ENCODE data around the gene TMEFF1. TPM values are rescaled to one million over a fixed set of nuclear protein-coding genes. Genes with fewer than 3 reads are reported as not detected.
"Not testable (repeated sequence)": the region's sequence is repeated elsewhere in the genome, so short reads cannot be mapped to it uniquely, and the experiment has no call there.

Gene TMEFF1
- total RNA-seq, 4 donors from 2014 or later = 2.0 to 10.4 (median 4.8) TPM

DNA sequence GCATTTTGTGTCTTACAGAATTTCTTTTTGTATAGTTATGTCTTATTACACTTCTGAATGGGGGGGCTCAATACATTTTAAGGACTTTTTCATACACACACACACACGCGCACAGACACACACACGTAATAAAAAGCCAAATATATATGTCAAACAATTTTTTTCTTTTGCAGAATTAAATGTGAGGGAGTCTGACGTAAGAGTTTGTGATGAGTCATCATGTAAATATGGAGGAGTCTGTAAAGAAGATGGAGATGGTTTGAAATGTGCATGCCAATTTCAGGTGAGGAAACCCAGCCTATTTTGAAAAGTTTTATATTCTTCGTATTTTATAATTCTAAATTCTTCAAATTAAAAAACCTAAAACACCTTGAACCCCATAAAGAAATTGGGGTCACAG, 25.6 kb downstream of the TMEFF1 start:
- Histone ChIP-seq H3K9me3 (no peaks in the 10 kb centered on the region), H3K4me1 (no peaks in the 10 kb centered on the region), H3K36me3 (no peaks in the 10 kb centered on the region), H3K4me3 (replicated peaks in 1 of 3) (no peak overlapping the region), H3K27me3 (no peaks in the 10 kb centered on the region), H3K27ac (no peak overlapping the region)
- no peak for TF ChIP-seq POLR2A (IDR thresholded peaks at IDR 0.05)
- TF ChIP-seq, protein P1, sequence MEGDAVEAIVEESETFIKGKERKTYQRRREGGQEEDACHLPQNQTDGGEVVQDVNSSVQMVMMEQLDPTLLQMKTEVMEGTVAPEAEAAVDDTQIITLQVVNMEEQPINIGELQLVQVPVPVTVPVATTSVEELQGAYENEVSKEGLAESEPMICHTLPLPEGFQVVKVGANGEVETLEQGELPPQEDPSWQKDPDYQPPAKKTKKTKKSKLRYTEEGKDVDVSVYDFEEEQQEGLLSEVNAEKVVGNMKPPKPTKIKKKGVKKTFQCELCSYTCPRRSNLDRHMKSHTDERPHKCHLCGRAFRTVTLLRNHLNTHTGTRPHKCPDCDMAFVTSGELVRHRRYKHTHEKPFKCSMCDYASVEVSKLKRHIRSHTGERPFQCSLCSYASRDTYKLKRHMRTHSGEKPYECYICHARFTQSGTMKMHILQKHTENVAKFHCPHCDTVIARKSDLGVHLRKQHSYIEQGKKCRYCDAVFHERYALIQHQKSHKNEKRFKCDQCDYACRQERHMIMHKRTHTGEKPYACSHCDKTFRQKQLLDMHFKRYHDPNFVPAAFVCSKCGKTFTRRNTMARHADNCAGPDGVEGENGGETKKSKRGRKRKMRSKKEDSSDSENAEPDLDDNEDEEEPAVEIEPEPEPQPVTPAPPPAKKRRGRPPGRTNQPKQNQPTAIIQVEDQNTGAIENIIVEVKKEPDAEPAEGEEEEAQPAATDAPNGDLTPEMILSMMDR (IDR thresholded peaks at IDR 0.05) = no peak
- DNase-seq = no peak
- intact Hi-C loops (cut with DNase I) = no loop called here
- WGBS, 2 donors = 94 to 96% methylated on average over 5 of the region's 5 CpGs

DNA sequence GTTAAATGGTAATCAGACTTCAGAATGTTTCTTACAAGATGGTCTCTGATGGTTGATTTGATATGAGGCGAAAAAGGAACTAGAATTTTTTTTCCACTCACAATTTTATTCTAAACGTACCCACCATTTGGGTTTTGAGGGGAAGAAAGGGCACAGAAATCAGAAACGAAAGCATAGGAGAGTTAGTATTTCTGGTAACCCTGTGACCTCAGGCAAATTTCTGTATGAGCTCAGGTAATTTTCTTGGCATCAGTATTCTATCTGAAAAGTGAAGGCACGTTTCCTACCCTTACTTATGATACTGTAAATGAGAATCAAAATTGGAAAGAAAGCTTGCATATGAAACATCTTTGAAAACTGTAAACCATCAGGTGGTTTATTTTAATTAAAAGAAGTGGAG, 26.5 kb downstream of the TMEFF1 start:
- intact Hi-C loops (cut with DNase I) = no loop called here
- 90 to 91% methylated on average over 4 of the region's 4 CpGs for WGBS, 2 donors
- TF ChIP-seq, protein P1 (IDR thresholded peaks at IDR 0.05) = no peak
- no peak for TF ChIP-seq POLR2A (IDR thresholded peaks at IDR 0.05)

DNA sequence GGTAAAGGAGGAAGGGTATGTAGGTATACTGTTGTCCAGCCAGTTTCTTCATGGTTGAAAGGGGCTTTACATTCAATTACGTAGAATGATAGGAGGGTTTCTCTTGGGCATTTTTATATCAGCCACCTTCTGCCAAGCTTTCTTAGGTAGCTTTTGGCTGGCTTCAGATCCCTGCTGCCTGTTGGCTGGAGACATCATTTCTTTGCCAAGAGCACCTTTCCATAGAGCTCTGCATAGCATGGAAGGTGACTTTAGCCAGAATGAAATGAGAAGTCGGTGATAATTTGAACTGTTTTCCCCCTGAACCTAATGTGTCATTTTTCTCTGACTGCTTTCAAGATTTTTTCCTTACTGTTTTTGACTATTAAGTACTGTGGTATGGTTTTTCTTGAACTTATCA, 26.9 kb downstream of the TMEFF1 start:
- H3K27me3 ChIP-seq = no peaks in the 10 kb centered on the region
- intact Hi-C loops (cut with DNase I) = loop anchor here (10.0 kb wide), 1 partner anchor 95 kb away; no protein-coding TSS in a partner anchor
- 93 to 97% methylated on average over 2 of the region's 2 CpGs for WGBS, 2 donors
- no peaks in the 10 kb centered on the region for H3K9me3 ChIP-seq
- H3K36me3 ChIP-seq = no peaks in the 10 kb centered on the region
- H3K4me1 ChIP-seq = no peaks in the 10 kb centered on the region
- DNase-seq = no peak
- H3K4me3 ChIP-seq (replicated peaks in 1 of 3) = no peak overlapping the region
- no peak overlapping the region for H3K27ac ChIP-seq
- TF ChIP-seq POLR2A (IDR thresholded peaks at IDR 0.05) = no peak
- TF ChIP-seq, protein P1 (IDR thresholded peaks at IDR 0.05) = no peak

More for the DNA sequence above, 26.5 kb downstream of the TMEFF1 start:
- no peaks in the 10 kb centered on the region for H3K36me3 ChIP-seq
- H3K9me3 ChIP-seq = no peaks in the 10 kb centered on the region
- H3K4me1 ChIP-seq = no peaks in the 10 kb centered on the region
- no peak for DNase-seq
- H3K27ac ChIP-seq = no peak overlapping the region
- H3K4me3 ChIP-seq (replicated peaks in 1 of 3) = no peak overlapping the region
- H3K27me3 ChIP-seq = no peaks in the 10 kb centered on the region

DNA sequence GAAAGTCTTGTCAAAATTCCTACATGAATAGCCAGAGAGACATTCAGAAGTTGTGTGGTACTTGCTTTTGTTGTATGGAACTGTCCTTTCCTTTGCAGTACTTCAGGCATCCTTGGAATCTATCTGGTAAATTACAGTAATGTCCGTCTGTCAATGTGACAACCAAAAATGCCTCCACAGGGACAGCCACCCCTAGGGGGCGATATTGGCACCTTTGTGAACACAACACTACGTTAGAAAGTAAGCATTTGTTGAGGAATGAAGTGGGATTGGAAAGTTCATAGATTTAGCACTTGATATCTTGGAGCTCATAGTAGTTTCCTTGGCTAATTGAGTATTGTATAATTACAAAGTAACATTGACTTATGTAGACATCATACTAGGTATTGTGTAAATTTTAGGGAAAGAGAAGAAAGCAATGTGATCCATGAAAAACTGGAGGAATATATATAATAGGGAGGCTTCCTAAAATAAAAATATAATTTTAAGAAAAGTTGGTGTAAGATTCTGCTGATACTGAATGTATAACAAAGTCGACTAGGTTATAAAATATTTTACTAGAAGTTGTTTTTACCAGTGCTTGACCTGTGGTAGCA, 32.7 kb downstream of the TMEFF1 start:
- Histone ChIP-seq H3K27ac (no peak overlapping the region), H3K27me3 (no peaks in the 10 kb centered on the region), H3K4me1 (no peaks in the 10 kb centered on the region), H3K4me3 (replicated peaks in 1 of 3) (no peak overlapping the region), H3K36me3 (no peaks in the 10 kb centered on the region), H3K9me3 (no peaks in the 10 kb centered on the region)
- peak; percentile 79 to 91 for DNase-seq
- 38 to 43% methylated on average over 4 of the region's 4 CpGs for WGBS, 2 donors
- intact Hi-C loops (cut with DNase I) = loop anchor here (10.0 kb wide), 1 partner anchor 89 kb away; no protein-coding TSS in a partner anchor
- no peak for TF ChIP-seq POLR2A (IDR thresholded peaks at IDR 0.05)
- TF ChIP-seq, protein P1 (IDR thresholded peaks at IDR 0.05) = peak; percentile 32 to 74 (median 64)

DNA sequence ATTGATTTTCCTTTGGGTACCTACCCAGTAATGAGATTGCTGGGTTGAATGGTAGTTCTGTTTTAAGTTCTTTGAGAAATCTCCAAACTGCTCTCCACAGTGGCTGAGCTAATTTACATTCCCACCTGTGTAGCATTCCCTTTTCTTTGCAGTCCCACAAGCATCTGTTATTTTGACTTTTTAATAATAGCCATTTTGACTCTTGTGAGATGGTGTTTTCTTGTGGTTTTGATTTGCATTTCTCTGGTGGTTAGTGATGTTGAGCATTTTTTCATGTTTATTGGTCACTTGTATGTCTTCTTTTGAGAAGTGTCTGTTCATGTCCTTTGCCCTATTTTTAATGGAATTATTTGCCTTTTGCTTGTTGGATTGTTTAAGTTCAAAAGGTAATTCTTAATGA, 34.4 kb downstream of the TMEFF1 start:
- not testable (repeated sequence) for H3K9me3 ChIP-seq; H3K4me3 ChIP-seq (replicated peaks in 1 of 3); H3K27me3 ChIP-seq; H3K27ac ChIP-seq; H3K36me3 ChIP-seq; H3K4me1 ChIP-seq; DNase-seq
- intact Hi-C loops (cut with DNase I) = loop anchor here (10.0 kb wide), 1 partner anchor 87 kb away; no protein-coding TSS in a partner anchor

Measured in thyroid gland (tissue), 4 donors.